GM23248 (cell line): ENCODE measurements around the gene POLR2F. TPM values are rescaled to one million over a fixed set of nuclear protein-coding genes. Genes with fewer than 3 reads are reported as not detected.

Source experiments
- DNase-seq: peaks from one replicate; pipeline ENCODE4 v3.0.0-alpha.2; 2015
- H2AFZ ChIP-seq: fragments of 200-600 bp; sonication (generic); 2 replicates; pipeline ENCODE4 v1.6.1; 2016; ENCODE audit warnings: antibody characterized with exemption
- H3F3A ChIP-seq: fragments of 200-600 bp; sonication (generic); 2 replicates; pipeline ENCODE4 v1.6.1; 2016; ENCODE audit warnings: mild to moderate bottlenecking, antibody characterized with exemption, mixed run types; ENCODE audit not compliant: insufficient read depth
- H3K27ac ChIP-seq: fragments of 200-600 bp; sonication (generic); 2 replicates; pipeline ENCODE4 v1.5.1; 2016; ENCODE audit warnings: mild to moderate bottlenecking
- H3K27me3 ChIP-seq: fragments of 200-600 bp; sonication (generic); replicated peaks from 2 replicates; pipeline ENCODE4 v1.6.1; 2016; ENCODE audit warnings: mild to moderate bottlenecking; ENCODE audit not compliant: insufficient read depth
- H3K36me3 ChIP-seq: fragments of 200-600 bp; sonication (generic); 2 replicates; pipeline ENCODE4 v1.6.1; 2016; ENCODE audit warnings: low read depth, mild to moderate bottlenecking
- H3K4me1 ChIP-seq: fragments of 200-600 bp; sonication (generic); 2 replicates; pipeline ENCODE4 v1.6.1; 2016; ENCODE audit warnings: mild to moderate bottlenecking; ENCODE audit not compliant: insufficient read depth
- H3K4me2 ChIP-seq: fragments of 200-600 bp; sonication (generic); one replicate; pipeline ENCODE4 v1.6.1; 2016; ENCODE audit warnings: mild to moderate bottlenecking; ENCODE audit not compliant: unreplicated experiment
- H3K4me3 ChIP-seq: fragments of 200-600 bp; sonication (generic); 2 replicates; pipeline ENCODE4 v1.5.1; 2016; ENCODE audit warnings: mild to moderate bottlenecking
- H3K79me2 ChIP-seq: fragments of 200-600 bp; sonication (generic); 2 replicates; pipeline ENCODE4 v1.6.1; 2016; ENCODE audit warnings: mild to moderate bottlenecking; ENCODE audit not compliant: insufficient read depth
- H3K9ac ChIP-seq: fragments of 200-600 bp; sonication (generic); 2 replicates; pipeline ENCODE4 v1.6.1; 2016; ENCODE audit warnings: mild to moderate bottlenecking
- H3K9me2 ChIP-seq: fragments of 200-600 bp; sonication (generic); 2 replicates; pipeline ENCODE4 v1.6.1; 2016; ENCODE audit warnings: mixed run types, mild to moderate bottlenecking, moderate library complexity; ENCODE audit not compliant: insufficient read depth
- H3K9me3 ChIP-seq: fragments of 200-600 bp; sonication (generic); one replicate; pipeline ENCODE4 v1.6.1; 2017; ENCODE audit warnings: low read depth
- H4K20me1 ChIP-seq: fragments of 200-600 bp; sonication (generic); 2 replicates; pipeline ENCODE4 v1.6.0; 2016; ENCODE audit not compliant: insufficient read depth
- EZH2 ChIP-seq: fragments of 200-600 bp; sonication (generic); IDR thresholded peaks from 2 replicates; pipeline ENCODE4 v1.6.1; 2018; ENCODE audit warnings: antibody characterized with exemption, mild to moderate bottlenecking; ENCODE audit not compliant: insufficient read depth, poor library complexity, severe bottlenecking
- EZH2phosphoT487 ChIP-seq: fragments of 200-600 bp; sonication (generic); IDR thresholded peaks from 2 replicates; pipeline ENCODE4 v1.6.1; 2018; ENCODE audit warnings: antibody characterized with exemption, moderate library complexity, mild to moderate bottlenecking, low read depth; ENCODE audit not compliant: insufficient read depth
- WGBS, 2 experiments: methylation state at CpG; one replicate each; pipeline ENCODE4 v1.1.6; 2015 to 2017; ENCODE audit warnings: low lambda C conversion rate in 2 of 2, low coverage in 1 of 2; ENCODE audit errors: missing lambda C conversion rate in 2 of 2; 5-methylcytosine and 5-hydroxymethylcytosine counted together
- in situ Hi-C: fragments of 300-500 bp; cut with MboI; formaldehyde crosslinking; loops from 2 replicates; pipeline ENCODE4 v1.15.0; 2020
- polyA plus RNA-seq: library from polyadenylated mRNA; unstranded; fragments of >200 nt; fragmentation: Nextera tagmentation; extraction: Ambion mirVana; gene quantifications from 2 replicates; pipeline ENCODE4 v1.2.1, GENCODE V29; 2016
- total RNA-seq: library from RNA; depleted of rRNA; stranded (reverse); fragments of >200 nt; shearing (Covaris generic); gene quantifications from 2 replicates; pipeline ENCODE4 v1.2.3, GENCODE V29; 2014; rRNA removed

The POLR2F gene
- total RNA-seq (15.6 and 71.4 TPM in 2 replicates), polyA plus RNA-seq (146 and 148 TPM in 2 replicates)

- in situ Hi-C loops: no loop called here
- H3F3A ChIP-seq: 0 out of 2 replicates have a peak, but pooled peaks cover 4% of the 10 kb centered on the region
- peak within 1 kb of the TSS; percentile 93 for H3K4me3 ChIP-seq
- TF ChIP-seq EZH2phosphoT487 (no peak), EZH2 (no peak)
- peak within 1 kb of the TSS; percentile 98 for H3K4me2 ChIP-seq
- peak within 1 kb of the TSS; percentile 91 for H2AFZ ChIP-seq
- peak; percentile 99 for DNase-seq
- H3K4me1 ChIP-seq: peaks cover 9% of the 10 kb centered on the region; the same call in 1 of the 2 replicates
- H3K9me2 ChIP-seq: no peaks in the 10 kb centered on the region
- peak within 1 kb of the TSS; percentile 87 for H3K27ac ChIP-seq
- 0 to 1% methylated on average over 46 to 51 of the region's 52 CpGs for WGBS, 2 experiments
- peaks cover 27% of the 10 kb centered on the region for H3K79me2 ChIP-seq
- H4K20me1 ChIP-seq: no peaks in the 10 kb centered on the region
- H3K27me3 ChIP-seq: no peaks in the 10 kb centered on the region
- H3K9me3 ChIP-seq: no peaks in the 10 kb centered on the region
- 0 out of 2 replicates have a peak, but pooled peaks cover 6% of the 10 kb centered on the region for H3K36me3 ChIP-seq
- H3K9ac ChIP-seq: peak within 1 kb of the TSS; percentile 90
Observed at GRCh38 chr22:37953437-37954179, at the start of gene POLR2F, which contains the start of gene C22orf23. Gene POLR2F, plus strand, starts transcription at chr22:37953699. Its CDS starts 89 bp downstream, at chr22:37953788. Gene C22orf23, minus strand, starts transcription at chr22:37953601. Its CDS starts 452 bp downstream, at chr22:37953149.

- H3K4me2 ChIP-seq: peak overlapping the region; percentile 84
- no peaks in the 10 kb centered on the region for H3K36me3 ChIP-seq
- no peaks in the 10 kb centered on the region for H3K9me3 ChIP-seq
- H3K27me3 ChIP-seq: no peaks in the 10 kb centered on the region
- H3K9me2 ChIP-seq: no peaks in the 10 kb centered on the region
- H3K9ac ChIP-seq: peak overlapping the region; percentile 85
- H3K4me1 ChIP-seq: peaks cover 31% of the 10 kb centered on the region
- peak overlapping the region; percentile 55 for H2AFZ ChIP-seq
- H4K20me1 ChIP-seq: peaks cover 7% of the 10 kb centered on the region; the same call in 1 of the 2 replicates
- peak; percentile 99 for DNase-seq
- TF ChIP-seq EZH2 (no peak), EZH2phosphoT487 (no peak)
- peak overlapping the region; percentile 99 for H3K27ac ChIP-seq
- WGBS, 2 experiments: 20 to 22% methylated on average over 10 of the region's 10 CpGs
- in situ Hi-C loops: no loop called here
- peaks cover 34% of the 10 kb centered on the region for H3K79me2 ChIP-seq
- H3F3A ChIP-seq: peaks cover 13% of the 10 kb centered on the region
- peak overlapping the region; percentile 91 for H3K4me3 ChIP-seq
Observed at GRCh38 chr22:37904572-37905533, 48.6 kb upstream of the POLR2F start.

- WGBS, 2 experiments: 4 to 8% methylated on average over 33 to 86 of the region's 90 CpGs
- Histone ChIP-seq H3K79me2 (peaks cover 43% of the 10 kb centered on the region), H3F3A (peaks cover 13% of the 10 kb centered on the region), H3K9me2 (no peaks in the 10 kb centered on the region), H3K27ac (peak within 1 kb of the TSS; percentile 99), H3K4me1 (peaks cover 36% of the 10 kb centered on the region), H2AFZ (peak within 1 kb of the TSS; percentile 55), H3K27me3 (no peaks in the 10 kb centered on the region), H4K20me1 (peaks cover 7% of the 10 kb centered on the region; the same call in 1 of the 2 replicates), H3K4me2 (peak within 1 kb of the TSS; percentile 96), H3K36me3 (no peaks in the 10 kb centered on the region), H3K9me3 (no peaks in the 10 kb centered on the region), H3K4me3 (peak within 1 kb of the TSS; percentile 91), H3K9ac (peak within 1 kb of the TSS; percentile 85)
- in situ Hi-C loops: no loop called here
- peak; percentile 91 for DNase-seq
- TF ChIP-seq EZH2phosphoT487 (no peak), EZH2 (no peak)
Observed at GRCh38 chr22:37905534-37906363, 47.8 kb upstream of the POLR2F start, which contains the start of gene MICALL1. Gene MICALL1, plus strand, starts transcription at chr22:37906297. Its CDS starts 126 bp downstream, at chr22:37906423.
